Endodermal cell (in vitro differentiated cells): ENCODE results near the gene ZIC4. TPM values are rescaled to one million over a fixed set of nuclear protein-coding genes. Genes with fewer than 3 reads are reported as not detected.
A peak's percentile ranks its signal among the peaks of the same experiment; 100 is the strongest.

Experiments used
- DNase-seq: peaks from one replicate; pipeline ENCODE4 v3.0.0-alpha.2; 2017
- H3K27ac ChIP-seq: 2 replicates; pipeline ENCODE4 v1.5.1; 2013; ENCODE audit warnings: mild to moderate bottlenecking, low read depth, low read length, moderate library complexity
- H3K27me3 ChIP-seq: 2 replicates; pipeline ENCODE4 v1.6.1; 2013; ENCODE audit warnings: mild to moderate bottlenecking, low read length, moderate library complexity; ENCODE audit not compliant: insufficient read depth, control insufficient read depth, poor library complexity, severe bottlenecking
- H3K36me3 ChIP-seq: 2 replicates; pipeline ENCODE4 v1.7.0; 2013; ENCODE audit warnings: mild to moderate bottlenecking, low read length, moderate library complexity; ENCODE audit not compliant: control insufficient read depth, insufficient read depth
- H3K4me1 ChIP-seq: one replicate; pipeline ENCODE4 v1.7.0; 2013; ENCODE audit warnings: low read length; ENCODE audit not compliant: control insufficient read depth, insufficient read depth
- H3K4me3 ChIP-seq: 2 replicates; pipeline ENCODE4 v1.5.1; 2013; ENCODE audit warnings: mild to moderate bottlenecking, low read length, moderate library complexity
- H3K9ac ChIP-seq: 2 replicates; pipeline ENCODE4 v1.6.1; 2013; ENCODE audit warnings: mild to moderate bottlenecking, low read length, moderate library complexity; ENCODE audit not compliant: poor library complexity, severe bottlenecking; ENCODE audit errors: extremely low read depth
- H3K9me3 ChIP-seq: 2 replicates; pipeline ENCODE4 v1.6.1; 2013; ENCODE audit warnings: mild to moderate bottlenecking, low read length, moderate library complexity; ENCODE audit not compliant: control insufficient read depth
- H3K27ac Mint-ChIP-seq: 2 replicates; pipeline ENCODE4 v1.8.0; 2020; ENCODE audit warnings: mixed read lengths
- H3K27me3 Mint-ChIP-seq: 2 replicates; pipeline ENCODE4 v1.8.0; 2021; ENCODE audit warnings: mild to moderate bottlenecking, mixed read lengths; ENCODE audit not compliant: insufficient read depth
- H3K36me3 Mint-ChIP-seq: 2 replicates; pipeline ENCODE4 v1.8.0; 2020; ENCODE audit warnings: low read depth, mixed read lengths
- H3K4me1 Mint-ChIP-seq: 2 replicates; pipeline ENCODE4 v1.8.0; 2020; ENCODE audit warnings: mixed read lengths
- H3K4me3 Mint-ChIP-seq: 2 replicates; pipeline ENCODE4 v1.8.0; 2020; ENCODE audit warnings: mild to moderate bottlenecking, moderate library complexity, mixed read lengths
- H3K9me3 Mint-ChIP-seq: 2 replicates; pipeline ENCODE4 v1.8.0; 2020; ENCODE audit warnings: mild to moderate bottlenecking, mixed read lengths
- CTCF ChIP-seq: fragments of 200-600 bp; sonication (generic); conservative IDR thresholded peaks from 2 replicates; pipeline ENCODE4 v1.5.0; 2021; ENCODE audit warnings: antibody characterized with exemption, mild to moderate bottlenecking
- WGBS, 2 experiments: methylation state at CpG; one replicate each; pipeline versions ENCODE4 v1.1.5 to v1.1.7; 2013; ENCODE audit warnings: missing lambda C conversion rate in 2 of 2, mixed read lengths in 1 of 2; ENCODE audit not compliant: insufficient coverage in 1 of 2, insufficient read length in 1 of 2; 5-methylcytosine and 5-hydroxymethylcytosine counted together
- long read RNA-seq, 4 experiments: library from polyadenylated mRNA in 2 of 4; library from RNA in 1 of 4; library from capped mRNA in 1 of 4; stranded (forward) in 3 of 4; unstranded in 1 of 4; transcript quantifications; one replicate each; pipeline ENCODE4 v2.0.0, GENCODE V29; 2020 to 2021; ENCODE audit warnings: inconsistent platforms in 1 of 4
- polyA plus RNA-seq, 2 experiments: library from polyadenylated mRNA; stranded (reverse); fragments of 50-300 nt; gene quantifications; one replicate each; pipeline ENCODE4 v1.2.3, GENCODE V29; 2013
- total RNA-seq, 2 donors: library from RNA; stranded (reverse); fragmentation: NEBNext Ultra II Directional in 1 of 2; extraction: Animal tissue kit (Norgen Biotek cat#: 25700) in 1 of 2; gene quantifications; 2 replicates in 1 of 2; 3 replicates in 1 of 2; pipeline ENCODE4 v1.2.1, GENCODE V29; 2021

Gene ZIC4
- not detected for total RNA-seq
- 25.3 TPM for polyA plus RNA-seq (2013, experiment 1 of 2)
- polyA plus RNA-seq (2013, experiment 2 of 2) = 26.4 TPM
- long read RNA-seq, experiment 1 = 0 reads
- long read RNA-seq, experiment 2 = 0 reads
- long read RNA-seq, experiment 3 = 0 reads
- long read RNA-seq, experiment 4 = 0 reads

GRCh38 chr3:147406028-147406931 lies at the start of gene ZIC4:
ZIC4 (minus strand) TSS chr3:147406543; CDS start chr3:147402797, 3,746 bp downstream.
- peaks cover 22% of the 10 kb centered on the region for H3K4me1 Mint-ChIP-seq
- no peaks in the 10 kb centered on the region for H3K36me3 Mint-ChIP-seq
- Histone ChIP-seq H3K9me3 (no peaks in the 10 kb centered on the region), H3K27me3 (peaks cover 100% of the 10 kb centered on the region), H3K36me3 (no peaks in the 10 kb centered on the region), H3K9ac (no peak within 1 kb of the TSS), H3K4me1 (no peaks in the 10 kb centered on the region), H3K27ac (peak within 1 kb of the TSS; percentile 96), H3K4me3 (no peak within 1 kb of the TSS)
- no peak within 1 kb of the TSS for H3K27ac Mint-ChIP-seq
- WGBS, 2 experiments = 5 to 12% methylated on average over 10 to 19 of the region's 25 CpGs
- H3K9me3 Mint-ChIP-seq = no peaks in the 10 kb centered on the region
- no peak for TF ChIP-seq CTCF
- no peak within 1 kb of the TSS for H3K4me3 Mint-ChIP-seq
- DNase-seq = peak; percentile 42
- H3K27me3 Mint-ChIP-seq = peaks cover 99% of the 10 kb centered on the region

- Mint-ChIP-seq H3K4me3 (no peak overlapping the region), H3K27me3 (peaks cover 4% of the 10 kb centered on the region)
- DNase-seq = no peak
Observed at GRCh38 chr3:147449669-147450068, 43.3 kb upstream of the ZIC4 start.

GRCh38 chr3:147447224-147447623 lies 40.9 kb upstream of the ZIC4 start:
- Mint-ChIP-seq H3K9me3 (no peaks in the 10 kb centered on the region), H3K36me3 (no peaks in the 10 kb centered on the region), H3K4me3 (no peak overlapping the region), H3K4me1 (peaks cover 3% of the 10 kb centered on the region), H3K27me3 (no peaks in the 10 kb centered on the region), H3K27ac (no peak overlapping the region)
- H3K9ac ChIP-seq = no peak overlapping the region
- no peaks in the 10 kb centered on the region for H3K9me3 ChIP-seq
- no peak for DNase-seq
- H3K27ac ChIP-seq = no peak overlapping the region
- peaks cover 6% of the 10 kb centered on the region for H3K27me3 ChIP-seq
- H3K4me1 ChIP-seq = no peaks in the 10 kb centered on the region
- no peak overlapping the region for H3K4me3 ChIP-seq
- TF ChIP-seq CTCF = no peak
- no peaks in the 10 kb centered on the region for H3K36me3 ChIP-seq

More at GRCh38 chr3:147449669-147450068, 43.3 kb upstream of the ZIC4 start:
- no peaks in the 10 kb centered on the region for H3K9me3 ChIP-seq
- no peaks in the 10 kb centered on the region for H3K4me1 ChIP-seq
- Mint-ChIP-seq H3K9me3 (no peaks in the 10 kb centered on the region), H3K36me3 (no peaks in the 10 kb centered on the region), H3K4me1 (peaks cover 3% of the 10 kb centered on the region), H3K27ac (no peak overlapping the region)
- no peak overlapping the region for H3K27ac ChIP-seq
- no peaks in the 10 kb centered on the region for H3K27me3 ChIP-seq
- H3K36me3 ChIP-seq = no peaks in the 10 kb centered on the region
- no peak overlapping the region for H3K9ac ChIP-seq
- no peak for TF ChIP-seq CTCF
- no peak overlapping the region for H3K4me3 ChIP-seq
- 14 to 28% methylated on average over 1 to 2 of the region's 3 CpGs for WGBS, 2 experiments
